Measurements from ENCODE around the gene QSER1.

DNA sequence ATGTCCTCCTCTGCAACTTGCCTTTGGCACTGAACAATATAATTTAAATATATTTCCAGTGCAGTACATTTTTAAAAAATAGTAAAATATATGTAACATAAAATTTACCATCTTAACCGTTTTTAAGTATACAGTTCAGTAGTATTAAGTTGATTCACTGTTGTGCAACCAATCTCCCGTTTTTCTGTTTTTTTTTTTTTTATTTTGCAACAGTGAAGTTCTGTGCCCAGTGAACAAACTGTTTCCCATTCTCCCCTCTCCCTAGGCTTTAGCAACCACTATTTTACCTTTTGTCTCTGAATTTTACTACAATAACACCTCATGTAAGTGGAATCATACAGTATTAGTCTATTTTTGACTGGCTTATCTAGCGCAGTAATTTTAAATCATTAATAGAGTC lies 49.1 kb upstream of the QSER1 start:
- TF ChIP-seq POLR2A (IDR thresholded peaks at IDR 0.05): no peak
- TF ChIP-seq, protein P1, sequence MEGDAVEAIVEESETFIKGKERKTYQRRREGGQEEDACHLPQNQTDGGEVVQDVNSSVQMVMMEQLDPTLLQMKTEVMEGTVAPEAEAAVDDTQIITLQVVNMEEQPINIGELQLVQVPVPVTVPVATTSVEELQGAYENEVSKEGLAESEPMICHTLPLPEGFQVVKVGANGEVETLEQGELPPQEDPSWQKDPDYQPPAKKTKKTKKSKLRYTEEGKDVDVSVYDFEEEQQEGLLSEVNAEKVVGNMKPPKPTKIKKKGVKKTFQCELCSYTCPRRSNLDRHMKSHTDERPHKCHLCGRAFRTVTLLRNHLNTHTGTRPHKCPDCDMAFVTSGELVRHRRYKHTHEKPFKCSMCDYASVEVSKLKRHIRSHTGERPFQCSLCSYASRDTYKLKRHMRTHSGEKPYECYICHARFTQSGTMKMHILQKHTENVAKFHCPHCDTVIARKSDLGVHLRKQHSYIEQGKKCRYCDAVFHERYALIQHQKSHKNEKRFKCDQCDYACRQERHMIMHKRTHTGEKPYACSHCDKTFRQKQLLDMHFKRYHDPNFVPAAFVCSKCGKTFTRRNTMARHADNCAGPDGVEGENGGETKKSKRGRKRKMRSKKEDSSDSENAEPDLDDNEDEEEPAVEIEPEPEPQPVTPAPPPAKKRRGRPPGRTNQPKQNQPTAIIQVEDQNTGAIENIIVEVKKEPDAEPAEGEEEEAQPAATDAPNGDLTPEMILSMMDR (IDR thresholded peaks at IDR 0.05): no peak

Measured in gastroesophageal sphincter (tissue), 3 donors.